ENCODE results near the gene TNS3.

The TNS3 gene

GRCh38 chr7:47371317-47371716 is 210.6 kb downstream of the TNS3 start:
- DNase-seq (ENCODE audit: low read depth in 2 of 2) = no peak

GRCh38 chr7:47370461-47371042 is 211.4 kb downstream of the TNS3 start:
- DNase-seq (ENCODE audit: low read depth in 2 of 2) = no peak

GRCh38 chr7:47369736-47370135 is 212.2 kb downstream of the TNS3 start:
- no peak for DNase-seq (ENCODE audit: low read depth in 2 of 2)

- DNase-seq (ENCODE audit: low read depth in 2 of 2) = no peak
These were observed 213.6 kb downstream of the TNS3 start for GRCh38 chr7:47368190-47368812.

- DNase-seq (ENCODE audit: low read depth in 2 of 2) = no peak
These were observed 214.5 kb downstream of the TNS3 start for GRCh38 chr7:47367369-47367768.

GRCh38 chr7:47366960-47367359 is 215.0 kb downstream of the TNS3 start:
- DNase-seq (ENCODE audit: low read depth in 2 of 2) = no peak

- no peak for DNase-seq (ENCODE audit: low read depth in 2 of 2)
These were observed 215.7 kb downstream of the TNS3 start for GRCh38 chr7:47366211-47366610.

GRCh38 chr7:47362984-47363383 is 218.9 kb downstream of the TNS3 start:
- no peak for DNase-seq (ENCODE audit: low read depth in 2 of 2)

GRCh38 chr7:47361746-47362215 is 220.1 kb downstream of the TNS3 start:
- DNase-seq (ENCODE audit: low read depth in 2 of 2) = peak in 1 of 2 experiments; percentile 33

- DNase-seq (ENCODE audit: low read depth in 2 of 2) = no peak
These were observed 220.7 kb downstream of the TNS3 start for GRCh38 chr7:47361236-47361635.

GRCh38 chr7:47360301-47360900 is 221.5 kb downstream of the TNS3 start:
- DNase-seq (ENCODE audit: low read depth in 2 of 2) = no peak

GRCh38 chr7:47358944-47359588 is 222.8 kb downstream of the TNS3 start:
- no peak for DNase-seq (ENCODE audit: low read depth in 2 of 2)

GRCh38 chr7:47358357-47358756 is 223.6 kb downstream of the TNS3 start:
- DNase-seq (ENCODE audit: low read depth in 2 of 2) = no peak

GRCh38 chr7:47357863-47358262 is 224.0 kb downstream of the TNS3 start:
- DNase-seq (ENCODE audit: low read depth in 2 of 2) = no peak

- no peak for DNase-seq (ENCODE audit: low read depth in 2 of 2)
These were observed 224.6 kb downstream of the TNS3 start for GRCh38 chr7:47357361-47357760.

- DNase-seq (ENCODE audit: low read depth in 2 of 2) = no peak
These were observed 225.7 kb downstream of the TNS3 start for GRCh38 chr7:47356261-47356660.

- DNase-seq (ENCODE audit: low read depth in 2 of 2) = no peak
These were observed 226.2 kb downstream of the TNS3 start for GRCh38 chr7:47355684-47356083.

- no peak for DNase-seq (ENCODE audit: low read depth in 2 of 2)
These were observed 226.9 kb downstream of the TNS3 start for GRCh38 chr7:47354831-47355541.

- DNase-seq (ENCODE audit: low read depth in 2 of 2) = no peak
These were observed 227.8 kb downstream of the TNS3 start for GRCh38 chr7:47354071-47354470.

GRCh38 chr7:47352394-47352968 is 229.4 kb downstream of the TNS3 start:
- DNase-seq (ENCODE audit: low read depth in 2 of 2) = no peak

GRCh38 chr7:47351233-47352154 is 230.4 kb downstream of the TNS3 start:
- DNase-seq (ENCODE audit: low read depth in 2 of 2) = no peak

Measured in stimulated activated CD4-positive, alpha-beta T cell treated with anti-CD3 and anti-CD28 coated beads, Interleukin-12 subunit alpha, Interleukin-12 subunit beta, amount 100 ng/mL, for 24 hours (primary cell).